Left lobe of liver (tissue), 2 donors: ENCODE results near the gene SCRN2. TPM values are rescaled to one million over a fixed set of nuclear protein-coding genes. Genes with fewer than 3 reads are reported as not detected.

ENCODE experiments used
- ATAC-seq: fragments of 200-7000 bp; cut with Tn5 transposase; one replicate; pipeline ENCODE4 v1.9.1; 2020; ENCODE audit warnings: mild to moderate bottlenecking, moderate library complexity
- DNase-seq: peaks from one replicate; pipeline ENCODE4 v3.0.0-alpha.2; 2020; ENCODE audit warnings: low spot score
- total RNA-seq: library from RNA; stranded (reverse); gene quantifications from one replicate; pipeline ENCODE4 v1.2.1, GENCODE V29; 2021
- donor health status: DM: no; HTN: no; CAD: no; lungs with moderate emphysema.
- donor health status: DM: no; HTN: yes; CAD: no.

Gene SCRN2
- total RNA-seq, 1 donor from 2014 or later = 28.4 TPM

GRCh38 chr17:47822785-47823184 is 18.3 kb downstream of the SCRN2 start:
- ATAC-seq (no peak), DNase-seq (no peak)

GRCh38 chr17:47821424-47822391 is 19.4 kb downstream of the SCRN2 start, which contains the start of gene OSBPL7:
TSS of gene OSBPL7 (minus strand) at chr17:47821794. CDS start at chr17:47820278, 1,516 bp downstream.
- DNase-seq (no peak), ATAC-seq (peak; percentile 72)

DNA sequence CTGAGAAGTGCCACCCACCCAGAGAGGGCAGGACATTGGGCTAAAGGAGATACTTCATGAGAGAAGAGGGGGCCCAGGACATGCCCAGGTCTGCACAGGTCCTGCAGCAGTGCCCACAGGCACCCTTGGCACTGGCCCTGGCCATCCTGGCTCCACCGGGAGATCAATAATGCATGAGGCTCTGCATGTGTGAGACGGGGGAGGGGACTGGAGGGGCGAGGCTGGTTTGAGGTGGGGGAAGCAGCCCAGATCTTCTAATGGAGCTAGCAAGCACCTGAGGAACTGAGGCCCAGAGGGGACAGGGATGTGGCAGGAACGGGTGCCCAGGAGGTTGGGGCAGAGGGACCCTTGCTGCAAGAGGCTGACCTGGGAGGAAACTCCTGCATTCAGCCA is 20.0 kb downstream of the SCRN2 start:
- peak; percentile 24 for ATAC-seq
- no peak for DNase-seq

DNA sequence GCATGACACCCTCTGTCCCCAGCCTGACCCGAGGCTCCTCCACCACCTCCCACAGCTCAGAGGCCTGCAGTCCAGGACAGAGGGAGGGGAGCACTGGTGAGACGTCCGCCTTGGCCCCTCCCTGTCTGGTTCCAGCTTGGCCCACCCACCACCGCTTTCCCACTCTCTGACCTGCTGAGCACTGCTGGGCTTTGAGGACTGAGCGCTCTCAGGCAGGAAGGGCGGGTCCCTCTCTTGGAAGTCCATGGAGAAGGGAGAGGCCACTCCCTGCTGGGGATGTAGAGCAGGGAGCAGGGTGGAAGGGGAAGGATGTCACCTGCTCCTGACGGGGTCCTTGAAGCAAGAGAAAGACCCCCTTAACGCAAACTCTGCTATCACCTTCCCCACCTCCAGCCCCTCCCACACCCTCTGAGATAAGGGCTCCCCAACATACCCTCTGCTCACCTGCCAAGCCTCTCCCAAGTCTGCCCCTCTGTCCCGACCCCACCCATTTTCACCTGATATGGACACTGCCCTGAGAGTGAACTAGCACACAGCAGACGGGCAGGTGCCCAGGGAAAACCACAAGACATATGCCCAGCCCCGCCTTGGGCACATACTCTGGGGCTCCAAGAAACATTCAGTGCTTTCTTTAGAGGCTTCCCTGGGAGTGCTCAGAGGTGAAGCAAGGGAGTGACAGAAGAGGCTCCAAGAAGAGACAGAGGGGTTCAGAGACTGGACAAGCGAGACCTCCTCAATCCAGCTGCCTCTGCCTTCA is 20.9 kb downstream of the SCRN2 start:
- ATAC-seq = no peak
- no peak for DNase-seq

DNA sequence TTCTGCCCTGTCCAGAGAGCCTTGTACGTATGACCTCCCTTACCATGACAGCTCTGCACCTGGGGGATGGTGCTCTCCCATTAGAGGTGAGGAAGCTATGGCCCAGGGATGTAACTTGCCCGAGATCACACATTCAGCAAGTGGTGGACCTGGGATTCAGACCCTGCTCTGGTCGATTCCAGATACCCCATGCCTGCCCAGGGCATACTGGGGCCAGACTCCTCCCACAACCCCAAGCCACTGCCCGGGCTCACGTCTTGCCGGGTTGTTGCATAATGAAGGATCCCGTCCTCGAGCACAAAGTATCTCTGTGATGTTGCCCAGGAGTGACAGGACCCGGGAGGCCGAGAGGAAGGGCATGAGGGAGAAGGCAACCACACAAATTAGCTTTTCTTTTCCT is 21.6 kb downstream of the SCRN2 start:
- ATAC-seq (no peak), DNase-seq (no peak)

GRCh38 chr17:47818002-47818695 is 22.9 kb downstream of the SCRN2 start:
- no peak for ATAC-seq
- no peak for DNase-seq

- ATAC-seq (no peak), DNase-seq (no peak)
These were observed 24.1 kb downstream of the SCRN2 start for GRCh38 chr17:47816947-47817346.

DNA sequence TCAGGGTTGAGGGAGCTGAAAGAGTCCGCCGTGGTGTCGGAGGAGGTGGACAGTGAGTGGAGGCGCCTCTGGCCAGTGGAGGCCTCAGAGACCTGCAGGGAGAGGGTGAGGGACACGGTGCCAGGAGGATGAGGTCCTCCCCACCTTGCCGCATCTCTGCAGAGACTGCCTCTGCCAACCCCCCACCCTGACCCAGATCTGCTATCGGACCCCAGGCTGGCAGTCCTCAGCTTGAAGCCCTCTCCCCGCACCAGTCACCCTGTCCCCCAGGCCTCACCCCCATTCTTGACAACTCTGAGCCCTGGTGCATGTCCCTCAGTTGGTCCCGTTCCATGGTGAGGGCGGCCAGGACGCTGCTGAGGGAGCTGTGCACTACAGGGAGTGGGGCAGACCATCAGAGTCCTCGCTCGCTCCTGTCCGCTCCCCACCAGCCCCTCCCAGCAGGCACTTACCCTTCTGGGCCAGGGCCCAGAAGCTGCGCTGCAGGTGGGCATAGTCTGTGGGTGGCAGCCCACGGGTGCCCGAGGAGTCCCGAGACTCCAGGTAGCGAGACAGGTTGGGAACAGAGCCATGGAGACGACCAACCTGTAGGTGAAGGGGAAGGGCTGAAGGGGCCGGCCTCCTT is 24.9 kb downstream of the SCRN2 start:
- no peak for ATAC-seq
- no peak for DNase-seq

DNA sequence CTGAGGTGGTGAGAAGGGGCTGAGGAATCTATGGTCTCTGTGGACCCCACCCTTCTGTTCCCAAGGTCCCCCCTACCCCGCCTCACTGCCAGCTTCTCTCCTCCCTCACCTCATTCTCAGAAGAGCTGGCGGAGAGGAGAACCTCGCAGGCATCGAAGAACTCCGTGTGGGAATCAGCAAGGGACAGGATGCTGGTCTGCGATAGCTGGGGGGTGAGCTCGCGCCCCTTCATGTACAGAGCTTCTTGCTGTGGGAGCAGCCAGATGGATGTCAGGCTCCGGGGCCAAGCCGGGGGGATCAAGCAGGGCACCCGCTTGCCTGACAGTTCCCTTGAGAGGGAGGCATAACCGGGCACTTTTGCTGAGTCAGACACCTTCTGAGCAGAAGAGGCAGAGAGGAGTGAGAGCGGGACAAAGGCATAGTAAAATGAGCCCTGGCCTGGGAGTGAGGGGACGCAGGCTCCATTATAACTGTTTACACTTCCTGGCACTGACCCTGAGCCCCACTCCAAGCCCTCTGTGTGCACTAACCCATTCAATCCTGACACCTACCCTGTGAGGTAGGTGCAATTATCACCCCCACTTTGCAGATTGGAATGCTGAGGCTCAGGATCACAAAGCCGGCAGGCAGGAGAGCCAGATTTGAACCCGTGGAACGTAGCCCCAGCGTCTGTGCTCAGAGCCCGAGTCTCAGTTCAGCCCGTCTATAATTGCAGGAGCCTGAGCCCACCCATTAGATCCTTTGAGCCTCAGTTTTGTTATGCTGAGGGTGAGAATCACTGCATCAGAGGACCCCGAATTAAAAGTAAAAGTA is 25.8 kb downstream of the SCRN2 start:
- DNase-seq (no peak), ATAC-seq (no peak)

DNA sequence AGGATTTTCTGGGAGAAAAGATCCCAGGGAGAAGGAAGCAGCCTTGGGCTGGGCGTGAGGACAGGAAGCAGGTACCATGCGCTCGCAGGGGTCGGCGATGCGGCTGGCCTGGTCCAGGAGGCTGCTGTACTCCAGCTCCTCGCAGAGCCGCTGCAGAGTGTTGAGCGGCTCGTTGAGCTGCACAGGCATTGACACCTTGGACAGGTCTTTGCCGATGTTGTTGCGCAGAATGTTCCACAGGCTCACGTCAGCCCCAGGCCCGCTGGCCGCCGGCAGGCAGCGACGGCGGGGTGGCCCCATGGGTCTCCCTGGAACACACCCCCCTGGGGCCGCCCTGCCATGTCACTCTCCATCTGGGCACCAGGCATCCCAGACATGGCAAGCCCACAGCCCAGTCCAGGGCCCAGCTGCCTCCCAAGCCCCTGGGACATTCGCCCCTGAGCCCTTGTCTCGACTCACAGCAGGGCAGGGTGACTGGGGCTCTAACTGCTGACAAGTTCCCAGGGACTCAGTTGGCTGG is 27.5 kb downstream of the SCRN2 start:
- no peak for DNase-seq

GRCh38 chr17:47813077-47813476 is 28.0 kb downstream of the SCRN2 start:
- DNase-seq (no peak), ATAC-seq (no peak)

More for the DNA sequence above, 27.5 kb downstream of the SCRN2 start:
- ATAC-seq = no peak

DNA sequence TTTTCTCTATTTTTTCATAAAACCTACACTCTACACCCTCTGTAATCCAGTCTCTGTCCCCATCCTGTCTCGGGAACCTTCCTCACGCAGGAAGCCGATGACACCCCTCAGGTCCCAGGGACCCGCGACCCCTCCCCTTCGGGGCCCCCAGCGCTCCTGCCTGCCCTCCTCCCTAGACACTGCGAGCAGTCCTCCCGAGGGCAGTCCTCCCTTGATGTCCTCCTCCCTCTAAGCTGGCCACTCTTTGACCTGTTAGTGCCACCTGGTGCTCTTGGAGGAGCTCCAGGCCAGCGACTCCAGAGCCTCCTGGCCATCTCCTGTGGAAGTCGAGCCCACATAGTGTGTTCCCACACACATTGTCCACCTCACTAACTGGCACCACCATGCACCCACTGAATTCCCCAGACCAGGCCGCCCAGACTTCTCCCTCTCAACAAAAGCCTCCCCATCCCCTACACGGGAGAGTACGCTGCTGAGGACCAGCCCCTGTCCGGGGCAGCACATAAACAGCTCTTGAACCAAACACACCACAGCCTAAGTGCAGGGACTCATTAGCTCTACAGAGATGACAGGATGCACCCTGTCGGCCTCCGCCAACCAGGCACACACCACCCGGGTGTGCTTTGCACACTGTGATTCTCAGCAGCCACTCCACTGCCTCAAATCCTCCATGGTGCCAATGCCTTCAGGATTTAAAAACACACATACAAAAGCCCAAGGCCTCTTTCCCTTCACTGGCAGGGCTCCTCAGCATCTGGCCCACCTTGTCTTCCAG is 28.7 kb downstream of the SCRN2 start:
- DNase-seq (no peak), ATAC-seq (no peak)

DNA sequence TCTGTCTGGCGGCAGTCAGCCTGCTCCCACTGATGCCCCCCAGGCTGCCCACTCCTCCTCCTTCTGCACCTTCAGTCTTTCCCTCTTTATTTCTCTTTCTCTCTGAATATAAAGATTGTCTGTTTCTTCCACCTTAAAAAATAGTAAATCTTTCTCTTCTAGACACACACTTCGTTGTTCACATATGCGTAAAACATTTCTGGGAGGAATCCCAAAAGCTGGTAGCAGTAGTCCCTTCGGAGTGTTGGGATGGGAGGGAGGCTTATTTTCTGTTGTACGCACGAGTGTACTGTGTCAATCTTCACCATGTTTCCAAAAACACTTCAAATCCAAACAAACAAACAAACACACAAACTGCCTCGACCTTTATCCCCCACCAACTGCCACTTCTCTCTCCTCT is 29.4 kb downstream of the SCRN2 start:
- ATAC-seq (no peak), DNase-seq (no peak)

DNA sequence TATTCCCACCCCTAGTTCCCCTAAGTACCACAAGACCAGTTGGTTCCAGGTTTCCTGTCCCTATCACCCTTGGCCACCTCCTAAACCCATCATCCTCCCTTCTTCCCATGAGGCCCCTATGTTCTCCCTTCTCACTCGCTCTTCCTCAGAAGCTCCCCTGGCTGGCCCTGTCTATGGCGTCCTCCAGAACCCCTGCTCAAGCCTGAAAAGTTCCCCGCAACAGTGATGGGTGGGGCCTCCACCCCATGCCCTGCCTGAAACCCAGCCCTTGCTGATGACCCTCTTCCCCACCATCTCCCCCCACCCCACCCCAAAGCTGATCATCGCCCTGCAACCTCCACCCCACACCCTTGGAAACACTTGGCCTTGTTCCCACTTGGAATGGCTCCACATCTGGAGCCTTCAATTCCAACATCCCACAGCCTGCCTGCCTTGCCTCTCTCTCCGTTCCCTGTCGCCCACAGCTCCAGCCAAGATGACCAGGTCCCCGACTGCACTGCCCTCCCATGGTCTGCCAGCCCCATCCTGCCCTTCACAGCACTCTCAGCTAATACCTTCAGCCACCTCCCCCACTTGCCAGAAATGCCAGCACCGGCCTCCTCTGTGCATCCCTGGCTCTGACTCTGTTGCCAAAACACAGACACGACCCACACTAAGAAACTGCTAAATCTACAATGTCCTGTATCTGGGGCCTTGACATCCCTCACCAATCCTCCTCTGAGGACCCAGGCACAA is 30.0 kb downstream of the SCRN2 start:
- peak; percentile 40 for DNase-seq
- ATAC-seq = no peak

DNA sequence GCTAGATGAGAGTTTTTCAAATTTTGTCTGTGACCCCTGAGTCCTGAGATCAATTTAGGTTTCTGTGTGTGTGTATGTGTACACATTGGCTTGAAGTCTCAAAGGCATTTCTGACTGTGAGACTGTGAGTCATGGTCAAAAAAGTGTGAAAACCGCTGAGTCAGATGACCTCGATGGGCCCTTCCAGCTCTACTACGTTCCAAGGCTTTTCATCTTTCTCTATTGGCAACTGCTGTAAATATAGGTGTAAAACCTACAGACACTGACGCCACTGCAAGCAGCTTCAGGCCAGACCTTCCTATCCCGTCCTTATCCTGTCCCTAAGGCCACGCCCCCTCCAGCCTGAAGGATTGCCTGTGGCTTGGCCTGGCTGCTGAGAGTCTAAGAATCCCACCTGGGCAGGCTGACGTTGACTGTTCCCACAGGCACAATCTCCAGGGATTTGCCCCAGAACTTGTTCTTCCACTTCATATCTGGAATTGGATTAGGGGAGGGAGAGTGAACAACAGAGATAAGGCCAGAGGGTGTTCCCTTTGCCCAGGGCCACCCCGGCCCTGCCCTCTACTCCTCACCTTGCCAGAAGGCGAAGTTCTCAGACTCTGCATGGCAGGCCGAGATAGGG is 30.8 kb downstream of the SCRN2 start:
- ATAC-seq = peak; percentile 19
- DNase-seq = peak; percentile 50

DNA sequence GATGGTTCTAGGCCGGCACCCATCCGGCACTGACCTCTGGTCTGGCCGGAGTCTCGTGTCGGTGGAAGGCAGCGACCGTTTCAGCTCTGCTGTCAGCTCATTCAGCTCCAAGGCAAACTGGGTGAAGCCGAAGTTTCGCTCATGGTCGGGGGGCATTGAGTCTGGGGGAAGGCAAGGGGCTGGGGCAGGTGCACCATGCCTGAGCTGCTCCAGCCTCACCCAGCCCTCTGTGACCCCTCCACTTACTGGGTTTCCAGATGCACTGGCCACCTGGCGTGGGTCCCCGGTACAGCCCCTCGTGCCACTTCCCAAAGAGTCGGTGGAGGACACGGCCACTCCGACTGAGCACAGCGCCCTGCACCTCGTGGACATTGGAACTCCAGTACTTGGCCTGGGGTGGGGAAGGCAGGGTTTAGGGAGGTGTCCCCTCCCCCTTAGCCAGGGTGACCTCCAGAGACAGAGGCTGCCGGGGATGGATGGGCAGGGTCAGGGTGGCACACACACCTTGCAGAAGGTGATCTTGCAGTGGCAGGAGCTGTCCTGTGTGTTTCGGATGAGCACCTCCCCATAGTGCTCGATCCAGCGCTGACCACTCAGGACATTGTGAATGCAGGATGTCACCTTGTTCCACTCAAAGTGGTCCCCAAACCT is 32.1 kb downstream of the SCRN2 start:
- no peak for ATAC-seq
- peak; percentile 42 for DNase-seq
